HG03432 (cell line): ENCODE measurements around the gene CNTNAP4.

Experiments
- ATAC-seq: cut with Tn5 transposase; IDR thresholded peaks from one replicate; pipeline ENCODE4 v1.9.1; 2021; ENCODE audit warnings: mild to moderate bottlenecking, moderate library complexity; ENCODE audit not compliant: unreplicated experiment

CNTNAP4 gene

DNA sequence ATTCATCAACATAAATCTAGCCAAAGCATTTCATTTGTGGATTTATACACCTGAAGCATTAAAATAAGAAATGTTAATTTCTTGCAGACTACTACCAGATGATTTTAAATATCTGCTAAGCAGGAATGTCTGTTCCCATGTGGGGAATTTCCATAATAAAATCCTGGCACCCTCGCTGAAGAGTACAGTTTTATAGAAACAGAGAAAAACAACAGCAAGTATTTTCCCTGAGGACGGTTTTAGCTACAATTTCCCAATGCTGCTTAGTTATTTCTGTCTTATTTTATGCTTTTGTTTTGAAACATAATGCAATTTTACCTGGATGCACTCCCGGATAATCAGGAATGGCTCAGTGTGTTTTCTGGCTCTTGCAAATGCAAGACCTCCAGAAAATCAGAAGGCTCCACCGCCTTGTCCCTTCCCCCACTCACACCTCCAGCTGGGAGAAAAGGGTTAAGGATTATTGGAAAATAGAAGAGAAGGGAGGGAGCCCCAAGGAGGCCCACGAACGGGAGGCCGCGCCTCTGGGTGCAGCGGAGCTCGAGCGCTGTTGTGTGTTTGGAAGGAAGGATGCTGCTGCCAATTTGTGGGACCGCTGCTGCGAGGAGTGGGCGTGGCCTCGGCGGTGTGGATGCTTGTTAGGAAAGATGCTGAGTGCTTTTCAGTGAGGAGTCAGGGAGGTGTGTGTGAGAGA is at the start of gene CNTNAP4:
CNTNAP4 (plus strand) TSS at position 657 of the 694 bp plus-strand sequence. CDS start 262 bp downstream, outside the sequence.
- ATAC-seq = no peak

DNA sequence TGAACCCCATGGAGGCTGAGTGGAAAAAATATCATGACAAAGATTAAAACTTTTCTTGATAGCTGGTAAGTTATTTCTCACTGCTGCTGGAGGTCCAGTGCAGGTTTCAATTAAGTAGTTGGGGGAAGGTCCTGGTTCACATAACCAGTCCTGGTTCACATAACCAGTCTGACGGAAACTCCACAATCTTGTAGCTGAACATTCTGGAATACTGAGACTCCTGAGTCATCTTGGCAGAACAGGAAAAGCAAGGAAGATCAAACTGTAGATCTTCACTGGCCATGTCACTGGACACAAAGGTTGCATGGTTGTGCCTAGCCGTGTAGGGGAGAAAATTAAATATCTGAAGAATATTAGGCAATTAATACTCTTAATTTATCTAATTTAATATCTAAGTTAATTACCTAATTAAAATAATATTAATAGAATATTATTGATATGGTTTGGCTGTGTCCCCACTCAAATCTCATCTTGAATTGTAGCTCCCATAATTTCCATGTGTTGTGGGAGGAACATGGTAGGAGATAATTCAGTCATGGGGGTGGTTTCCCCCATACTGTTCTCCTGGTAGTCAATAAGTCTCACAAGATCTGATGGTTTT is 48.6 kb upstream of the CNTNAP4 start:
- ATAC-seq = no peak

DNA sequence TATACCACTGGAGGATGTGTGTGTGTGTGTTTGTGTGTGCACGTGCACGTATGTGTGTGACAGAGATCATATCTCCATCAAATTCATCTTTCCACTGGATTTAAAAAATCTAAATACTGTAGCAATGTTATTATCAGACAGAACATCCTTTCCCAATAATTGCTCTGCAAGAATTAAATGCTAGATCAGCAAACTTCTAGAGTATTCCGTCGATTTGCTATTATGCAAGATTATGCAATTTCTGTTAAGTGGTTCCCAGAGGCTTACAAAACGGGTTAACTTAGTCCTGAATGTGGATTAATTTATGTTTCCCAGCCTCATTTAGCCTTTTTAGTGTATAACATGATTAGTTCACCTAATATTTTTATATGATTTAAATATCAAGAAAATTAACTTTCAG is 44.5 kb upstream of the CNTNAP4 start:
- no peak for ATAC-seq

DNA sequence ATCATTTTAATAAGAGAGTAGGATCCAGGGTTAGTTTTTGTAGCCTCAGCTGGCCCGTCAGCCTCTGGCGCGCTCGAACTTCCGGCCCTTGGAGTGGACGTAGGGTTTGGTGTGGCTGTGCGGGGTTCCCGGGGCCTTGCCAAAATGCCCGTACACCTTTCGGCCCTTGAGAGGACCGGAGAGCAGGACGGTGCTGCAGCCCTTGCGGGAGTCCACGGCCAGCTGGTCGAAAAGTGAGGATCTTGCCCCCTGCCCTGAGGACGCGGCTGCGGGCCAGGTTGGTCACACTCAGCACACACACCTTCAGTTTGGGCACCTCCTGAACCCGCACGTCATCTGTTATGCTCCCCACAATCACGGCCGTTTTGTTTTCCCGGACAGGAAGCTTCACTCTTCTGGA is 42.2 kb upstream of the CNTNAP4 start:
- ATAC-seq = no peak

DNA sequence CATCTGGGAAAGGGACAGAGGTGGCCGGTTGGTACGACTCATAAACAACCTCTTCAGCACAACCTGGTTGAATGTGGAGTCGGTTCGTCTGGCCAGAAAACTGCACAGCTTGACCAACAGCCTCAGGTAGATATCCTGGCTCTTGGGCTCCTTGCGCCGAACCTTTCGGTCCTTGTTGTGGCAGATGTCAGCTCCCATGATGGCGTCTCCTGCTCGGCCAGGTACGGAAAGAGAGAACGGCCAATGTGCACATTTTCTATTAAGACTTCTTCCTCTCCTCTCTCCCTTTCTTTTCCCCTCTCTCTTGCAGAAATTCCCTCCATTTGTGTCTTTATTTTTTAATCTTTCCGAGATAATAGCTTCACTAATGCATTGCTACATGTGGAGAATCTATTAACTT is 41.8 kb upstream of the CNTNAP4 start:
- no peak for ATAC-seq

DNA sequence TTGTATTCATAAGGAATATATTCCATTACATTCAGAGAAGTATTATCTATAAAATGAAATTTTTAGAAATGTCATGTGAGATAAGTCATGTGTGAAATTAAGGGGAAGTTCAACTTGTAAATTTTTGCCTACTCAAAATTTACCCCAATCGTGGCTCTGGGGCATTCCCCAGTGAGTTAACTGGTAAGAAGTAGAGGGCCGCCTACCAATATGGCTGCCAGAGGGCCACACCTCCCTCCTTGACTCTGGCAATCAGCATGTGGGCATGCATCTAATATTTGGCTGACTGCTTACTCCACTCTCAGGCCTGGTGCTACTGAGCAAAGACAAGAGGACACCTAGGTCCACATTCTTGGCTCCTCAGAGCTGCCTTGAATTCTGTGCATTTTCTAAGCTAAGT is 39.7 kb upstream of the CNTNAP4 start:
- ATAC-seq = no peak

DNA sequence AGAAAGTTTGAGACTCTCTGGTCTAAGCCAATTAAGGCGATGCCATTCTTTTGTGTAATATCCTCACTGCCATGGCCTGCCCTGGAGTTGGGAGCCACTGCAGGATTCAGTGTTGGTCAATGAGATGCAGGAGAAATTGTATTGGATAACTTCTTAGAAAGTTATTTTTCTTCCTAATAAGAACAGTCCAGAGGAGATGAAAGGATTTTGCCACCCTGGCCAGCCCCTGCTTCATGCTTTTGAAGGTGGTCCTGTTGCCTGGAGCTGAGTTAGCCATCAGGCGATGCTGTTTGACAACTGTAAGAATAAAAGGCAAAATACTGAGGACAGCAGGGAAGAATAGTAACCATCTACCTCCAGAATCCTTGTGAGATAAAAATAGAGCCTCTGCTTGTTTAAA is 35.4 kb upstream of the CNTNAP4 start:
- ATAC-seq = no peak

DNA sequence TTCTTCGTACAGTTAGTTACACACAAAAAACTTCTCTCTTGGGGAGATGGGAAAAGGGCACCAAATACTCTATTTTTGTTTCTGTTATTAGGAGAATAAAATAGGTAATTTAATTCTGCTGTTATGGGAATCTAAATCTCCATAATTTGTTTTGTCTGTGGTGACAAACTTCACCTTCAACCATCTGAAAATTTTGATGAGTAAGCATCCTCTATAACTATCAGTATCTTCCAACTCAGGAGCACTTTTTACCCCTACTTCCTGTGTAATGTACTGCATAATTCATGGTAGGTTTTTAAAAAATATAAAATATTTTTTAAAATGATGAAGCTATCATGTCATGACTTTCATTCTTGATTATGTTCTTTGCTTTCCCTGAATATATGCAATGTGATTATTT is 33.6 kb upstream of the CNTNAP4 start:
- ATAC-seq = no peak

DNA sequence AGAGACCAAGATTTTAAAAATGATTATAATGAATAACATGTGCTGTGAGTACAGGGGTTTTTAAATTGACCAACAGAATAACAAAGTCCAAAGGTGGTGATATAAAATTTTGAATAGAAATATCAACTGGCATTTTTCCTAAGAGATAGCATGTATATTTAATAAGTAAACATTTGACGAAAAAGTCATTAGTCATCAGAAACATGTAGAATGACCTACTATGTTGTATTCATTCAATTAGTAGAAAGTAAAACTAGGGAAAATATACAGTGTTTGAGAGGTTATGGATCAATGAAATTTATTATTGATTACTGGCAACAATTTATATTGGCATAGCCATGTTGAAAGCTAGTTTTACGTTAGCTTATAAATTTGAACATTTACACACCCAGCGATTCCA is 30.6 kb upstream of the CNTNAP4 start:
- no peak for ATAC-seq

DNA sequence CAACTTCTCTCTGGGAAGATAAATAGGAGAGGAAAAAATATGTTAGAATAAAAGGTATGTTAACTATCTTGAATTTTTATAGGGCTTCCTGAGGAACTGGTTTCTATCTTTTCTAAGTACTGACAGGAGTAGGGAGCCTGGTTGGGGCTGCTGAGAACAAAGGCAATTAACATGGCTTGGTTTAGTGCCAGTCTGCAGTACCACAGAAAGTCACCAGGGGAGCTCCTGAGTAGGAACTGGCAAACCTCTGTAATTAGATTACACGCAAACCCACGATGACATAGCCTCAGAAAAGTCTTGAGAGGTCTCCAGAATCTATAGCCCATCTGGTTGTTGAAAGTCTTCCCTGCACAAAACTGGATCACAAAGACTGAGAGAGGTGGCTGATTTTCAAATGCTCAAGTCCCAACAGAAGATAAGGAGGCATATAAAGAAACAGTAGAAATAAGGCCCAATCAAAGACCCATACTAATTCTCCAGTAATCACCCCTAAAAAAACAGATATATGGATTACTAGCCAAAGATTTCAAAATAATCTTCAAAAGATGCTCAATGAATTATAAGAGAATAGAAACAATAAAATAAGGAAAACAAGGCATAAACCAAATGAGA is 11.7 kb upstream of the CNTNAP4 start:
- ATAC-seq = peak; percentile 94

DNA sequence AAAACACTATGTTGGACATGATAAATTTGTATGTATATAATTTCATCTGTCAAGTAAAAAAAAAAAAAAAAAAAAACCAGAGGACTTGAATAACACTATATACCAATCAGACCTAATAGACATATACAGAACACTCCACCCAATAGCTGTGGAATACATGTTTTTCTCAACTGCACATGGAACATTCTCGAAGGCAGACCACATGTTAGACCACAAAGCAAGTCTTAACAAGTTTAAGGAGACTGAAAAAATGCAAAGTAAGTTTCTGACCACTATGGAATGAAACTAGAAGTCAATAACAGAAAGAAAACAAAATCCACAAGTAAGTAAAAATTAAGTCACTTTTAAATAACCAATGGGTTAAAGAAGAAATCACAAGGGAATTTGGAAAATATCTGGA is 8.4 kb upstream of the CNTNAP4 start:
- ATAC-seq = no peak

DNA sequence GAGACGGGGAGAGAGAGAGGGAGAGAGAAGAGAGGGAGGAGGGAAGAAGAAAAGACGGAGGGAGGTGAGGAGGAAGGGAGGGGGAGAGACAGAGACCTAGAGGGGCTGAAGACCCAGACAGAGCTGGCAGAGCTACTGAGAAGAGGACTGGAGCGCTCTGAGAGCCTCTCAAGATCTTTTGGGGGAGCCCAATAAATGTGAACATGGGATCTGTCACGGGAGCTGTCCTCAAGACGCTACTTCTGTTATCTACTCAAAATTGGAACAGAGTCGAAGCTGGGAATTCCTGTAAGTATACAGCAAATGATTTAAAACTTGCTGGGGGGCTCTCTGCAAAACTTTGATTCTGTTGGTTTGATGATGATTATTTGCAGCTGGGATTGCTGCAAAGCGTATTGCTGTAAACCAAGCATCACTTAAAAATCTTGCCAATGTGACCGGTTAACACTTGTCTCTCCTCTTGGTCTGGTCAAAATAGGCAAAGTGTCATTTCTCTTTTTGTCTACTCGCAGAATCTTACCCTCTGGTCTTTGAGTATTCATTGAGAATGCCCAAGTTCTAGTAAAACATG is 344 bp downstream of the CNTNAP4 start:
- no peak for ATAC-seq

DNA sequence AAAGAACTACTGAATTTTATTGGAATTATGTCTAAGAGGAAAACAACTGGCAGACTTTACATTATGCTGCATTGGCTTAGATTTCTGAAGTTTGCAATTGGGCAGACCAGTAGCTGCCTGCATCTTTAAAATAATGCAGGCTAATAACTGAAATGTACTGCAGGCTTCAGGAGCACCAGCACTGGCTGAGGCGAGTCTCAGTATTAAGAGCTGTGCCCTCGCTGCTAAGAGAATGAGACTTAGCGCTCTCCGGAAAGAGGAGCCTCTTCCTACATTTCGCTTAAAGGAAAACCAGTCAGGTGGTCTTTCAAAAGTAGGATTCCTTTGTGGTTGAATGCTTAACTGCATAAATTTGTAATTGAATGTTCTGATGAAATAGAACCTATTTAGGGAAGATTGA is 885 bp downstream of the CNTNAP4 start:
- no peak for ATAC-seq

DNA sequence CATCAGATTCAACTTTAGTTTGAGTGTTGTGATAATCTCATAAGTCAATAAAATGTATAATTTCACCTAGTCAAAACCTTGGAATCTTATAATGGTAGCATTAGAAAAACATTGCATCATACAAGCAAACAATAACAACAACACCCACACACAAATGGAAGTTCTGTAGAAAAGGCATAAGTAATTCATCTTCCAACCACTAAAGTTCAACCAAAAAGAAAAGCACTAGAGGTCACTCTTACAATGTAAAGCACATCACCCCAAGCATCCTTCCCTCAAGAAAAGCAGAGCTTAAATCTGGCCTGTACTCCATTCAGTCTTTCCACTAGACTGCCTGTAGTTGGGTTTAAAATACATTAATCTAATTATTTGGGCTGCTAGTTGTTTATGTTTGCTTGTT is 1.8 kb downstream of the CNTNAP4 start:
- peak; percentile 84 for ATAC-seq

DNA sequence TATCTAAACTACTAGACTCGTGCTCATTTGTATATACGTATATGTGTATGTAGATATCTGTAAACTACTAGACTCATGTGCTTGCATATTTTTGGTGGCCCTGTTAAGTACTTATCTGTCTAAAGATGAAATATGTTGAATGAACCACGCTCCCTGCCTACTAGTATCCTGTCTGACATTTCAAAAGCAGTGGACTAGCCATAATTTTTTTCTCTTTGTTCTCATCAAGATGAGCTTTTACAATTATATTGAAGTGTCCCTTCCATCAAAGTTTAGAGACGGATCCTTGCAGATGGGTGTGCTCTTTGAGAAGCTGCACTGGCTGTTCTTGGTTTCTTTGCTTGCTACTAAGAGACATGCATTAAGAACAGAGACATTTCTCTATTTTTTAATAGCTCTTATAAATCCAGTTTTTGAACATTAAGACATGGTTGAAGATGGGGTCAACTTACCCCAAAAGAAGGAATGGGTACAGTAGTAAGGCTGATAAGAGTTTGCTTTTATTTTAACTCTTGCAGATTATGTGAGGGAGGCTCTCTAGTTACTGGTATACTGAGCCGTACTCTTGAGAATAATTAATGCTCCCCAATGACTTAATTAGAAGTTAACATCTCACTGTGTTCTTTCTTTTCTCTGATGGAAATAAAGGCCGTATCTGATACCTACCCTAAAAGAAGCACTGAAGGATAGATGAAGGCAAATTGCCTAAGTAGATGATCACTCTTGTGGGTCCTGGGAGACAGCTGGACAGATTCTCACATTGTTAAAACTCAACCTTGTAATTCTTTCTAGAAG is 3.4 kb downstream of the CNTNAP4 start:
- no peak for ATAC-seq

DNA sequence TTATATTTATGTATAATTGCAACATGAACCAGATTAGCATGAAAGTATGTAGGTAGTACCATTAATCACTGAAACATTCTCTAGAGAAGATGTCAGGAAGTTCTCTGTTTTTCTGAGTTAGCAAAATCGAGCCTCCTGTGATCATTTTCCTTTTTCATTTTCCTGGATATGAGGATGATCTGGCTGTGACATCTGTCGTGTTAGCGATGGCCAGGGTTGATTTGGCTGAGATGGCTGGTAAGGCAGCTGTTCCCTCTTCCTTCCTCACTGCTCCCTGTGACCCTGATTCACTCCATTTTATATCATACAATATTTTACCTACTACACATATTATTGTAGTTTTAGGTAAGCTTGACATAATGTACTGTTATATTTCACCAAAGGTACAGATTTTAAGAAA is 10.3 kb downstream of the CNTNAP4 start:
- ATAC-seq = no peak

DNA sequence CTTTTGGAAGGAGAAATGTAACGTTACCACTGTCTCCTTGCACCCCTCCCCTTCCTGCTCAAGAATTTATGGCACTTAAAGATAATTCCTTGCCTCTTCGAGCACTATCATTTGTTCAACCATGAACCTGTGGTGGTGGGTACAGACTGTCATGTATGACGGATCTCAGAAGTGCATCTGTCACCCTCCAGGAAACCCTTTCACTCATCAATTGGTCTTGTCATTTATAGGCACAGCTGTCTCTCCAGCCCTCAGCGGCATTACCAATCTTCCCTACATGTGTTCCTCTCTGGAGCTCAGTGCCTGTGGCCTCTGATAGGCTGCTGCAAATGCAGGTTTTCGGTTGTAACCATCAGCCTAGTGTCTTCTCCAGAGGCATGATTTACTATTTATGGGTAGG is 15.0 kb downstream of the CNTNAP4 start:
- ATAC-seq = no peak

DNA sequence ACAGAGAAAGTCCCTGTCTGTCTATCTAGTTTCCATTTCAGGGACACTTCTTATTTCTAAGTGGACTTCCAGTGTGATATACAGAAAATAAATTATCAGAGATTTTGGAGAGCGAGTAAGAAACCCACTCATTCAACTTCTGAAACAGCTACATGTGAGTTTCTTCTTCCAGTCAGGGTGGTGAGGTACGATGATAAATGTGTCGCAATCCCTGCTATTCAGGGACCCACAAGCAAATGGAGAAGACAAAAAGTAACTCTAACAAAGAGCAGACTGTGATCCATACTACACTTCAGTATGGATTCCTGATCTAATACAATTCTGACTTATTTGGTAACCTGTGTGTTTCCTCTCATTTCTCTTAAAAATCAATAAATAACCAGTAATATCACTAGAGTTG is 16.8 kb downstream of the CNTNAP4 start:
- no peak for ATAC-seq

DNA sequence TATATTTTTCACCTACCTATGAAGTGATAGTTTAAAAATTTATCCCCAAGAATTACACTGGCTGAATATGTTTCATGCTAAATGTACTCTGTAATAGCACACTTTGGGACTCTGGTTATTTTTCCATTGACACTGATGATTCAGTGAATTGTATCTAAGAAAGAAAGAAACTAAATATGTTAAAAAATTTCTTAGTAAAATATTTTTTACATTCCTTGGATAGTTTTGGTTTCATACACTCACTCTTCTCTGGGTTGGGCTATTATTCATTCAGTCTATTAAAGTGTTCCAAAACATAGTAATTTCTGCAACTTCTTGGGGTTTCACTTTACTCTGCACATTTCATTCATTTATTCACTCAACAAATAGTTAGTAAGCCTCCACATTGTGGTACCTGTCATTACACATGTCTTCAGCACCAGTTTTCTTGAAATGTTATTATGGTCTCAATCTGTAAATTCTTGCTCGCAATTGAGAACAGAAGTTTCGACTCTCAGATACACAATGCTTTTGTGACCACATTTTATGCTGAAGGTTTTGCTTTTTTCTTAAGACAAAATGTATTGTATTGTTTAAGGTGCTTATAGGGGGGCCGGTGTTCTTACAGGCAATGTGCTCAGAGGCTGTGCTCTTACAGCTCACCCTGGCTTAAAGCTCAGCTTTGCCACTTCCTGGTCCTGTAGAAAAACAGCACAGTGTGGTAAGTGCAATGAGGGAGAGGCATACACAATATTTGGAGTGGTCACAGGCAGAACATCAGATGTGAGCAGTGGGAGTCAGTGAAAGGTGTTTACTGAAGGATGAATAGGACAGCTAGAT is 17.4 kb downstream of the CNTNAP4 start:
- no peak for ATAC-seq

DNA sequence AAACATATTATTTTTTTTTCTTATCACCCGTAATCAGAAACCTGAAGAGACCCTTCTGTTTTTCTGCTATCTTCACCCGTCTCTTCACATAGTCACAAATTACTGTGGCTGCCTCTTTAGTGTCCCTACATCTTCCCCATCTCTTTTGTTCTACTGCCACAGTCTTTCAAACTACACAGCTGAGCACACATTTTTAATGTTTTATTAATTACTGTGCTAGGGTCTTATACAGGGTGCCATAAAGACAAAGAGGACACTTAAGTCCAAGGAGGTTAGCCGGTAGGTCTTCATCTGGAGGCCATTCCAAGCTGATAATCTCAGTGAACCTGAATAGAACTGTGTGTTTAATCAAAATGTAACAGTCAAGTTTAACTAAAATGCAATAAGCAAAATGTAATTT is 20.7 kb downstream of the CNTNAP4 start:
- no peak for ATAC-seq
